GM12878 (cell line): Measurements from ENCODE around the gene APLP2. TPM values are rescaled to one million over a fixed set of nuclear protein-coding genes. Genes with fewer than 3 reads are reported as not detected.

Source experiments
- ATAC-seq: fragments of 200-7000 bp; cut with Tn5 transposase; 3 replicates; pipeline ENCODE4 v1.9.1; 2020; ENCODE audit warnings: mild to moderate bottlenecking, moderate library complexity
- BruUV-seq: library from RNA; stranded (reverse); fragments of 400-500 nt; replicated peaks from 2 replicates; lab custom pipeline; 2021; lab: Mats Ljungman, UMichigan
- CTCF ChIA-PET: fragments of 300-600 bp; sonication (Branson Sonifier 250); formaldehyde crosslinking; extraction: SDS; loops from one replicate; lab custom pipeline; 2021; ENCODE audit warnings: inconsistent platforms; lab: Yijun Ruan, JAX
- POLR2A ChIA-PET: fragments of 350-600 bp; formaldehyde crosslinking; extraction: SDS; loops from one replicate; lab custom pipeline; 2021; ENCODE audit warnings: inconsistent platforms; lab: Charles Lee
- RAD21 ChIA-PET: fragments of 300-600 bp; sonication (Branson Sonifier 250); formaldehyde crosslinking; loops from one replicate; lab custom pipeline; 2023; ENCODE audit warnings: antibody characterized with exemption; ENCODE audit not compliant: unreplicated experiment; lab: Charles Lee
- SMC1A ChIA-PET: fragments of 300-600 bp; sonication (Branson Sonifier 250); formaldehyde crosslinking; loops from one replicate; lab custom pipeline; 2023; ENCODE audit not compliant: unreplicated experiment, uncharacterized antibody; lab: Charles Lee
- DNase-seq: peaks from one replicate; pipeline ENCODE4 v3.0.0-alpha.2; 2011; ENCODE audit warnings: low read depth, low spot score
- FAIRE-seq: peaks from 3 replicates; lab custom pipeline; 2011; peaks lifted over from hg19 to GRCh38; lab: Jason Lieb, UNC
- H2AFZ ChIP-seq: 2 replicates; pipeline ENCODE4 v1.6.0; 2011; ENCODE audit warnings: low read depth, low read length, control low read depth; ENCODE audit not compliant: control insufficient read depth
- H3K27ac ChIP-seq: 2 replicates; pipeline ENCODE4 v1.5.1; 2011; ENCODE audit warnings: control low read depth; ENCODE audit not compliant: control insufficient read depth, insufficient read depth
- H3K27me3 ChIP-seq, 2 experiments: replicated peaks in 1 of 2; 2 replicates each; pipeline versions ENCODE4 v1.6.0 to v1.6.1; 2011; ENCODE audit warnings: low read length in 1 of 2; ENCODE audit not compliant: control insufficient read depth in 2 of 2, insufficient read depth in 2 of 2
- H3K36me3 ChIP-seq, 2 experiments: 2 replicates each; pipeline ENCODE4 v1.5.1; 2011; ENCODE audit warnings: low read length in 1 of 2; ENCODE audit not compliant: control insufficient read depth in 2 of 2, insufficient read depth in 2 of 2
- H3K4me1 ChIP-seq: 2 replicates; pipeline ENCODE4 v1.6.1; 2011; ENCODE audit warnings: mild to moderate bottlenecking, low read length, moderate library complexity, mixed read lengths; ENCODE audit not compliant: control insufficient read depth, insufficient read depth
- H3K4me2 ChIP-seq: 2 replicates; pipeline ENCODE4 v1.6.0; 2011; ENCODE audit warnings: control low read depth; ENCODE audit not compliant: control insufficient read depth, insufficient read depth
- H3K4me3 ChIP-seq: fragments of 200-600 bp; sonication (generic); 2 replicates; pipeline ENCODE4 v1.5.1; 2016
- H3K79me2 ChIP-seq: 2 replicates; pipeline ENCODE4 v1.6.0; 2011; ENCODE audit warnings: low read length; ENCODE audit not compliant: control insufficient read depth, insufficient read depth
- H3K9ac ChIP-seq: 2 replicates; pipeline ENCODE4 v1.8.0; 2011; ENCODE audit warnings: low read length, control low read depth, mixed read lengths; ENCODE audit not compliant: control insufficient read depth, insufficient read depth
- H3K9me3 ChIP-seq: replicated peaks from 3 replicates; pipeline ENCODE4 v1.5.1; 2011; ENCODE audit warnings: mild to moderate bottlenecking, low read length; ENCODE audit not compliant: control insufficient read depth, insufficient read depth
- H4K20me1 ChIP-seq: 2 replicates; pipeline ENCODE4 v1.6.0; 2011; ENCODE audit not compliant: control insufficient read depth, insufficient read depth
- HSF1 ChIP-seq: fragments of 150-350 bp; IDR thresholded peaks from 2 replicates; pipeline ENCODE4 v1.6.1; 2014; ENCODE audit warnings: mild to moderate bottlenecking, low read depth, low read length
- SPI1 ChIP-seq: IDR thresholded peaks from 2 replicates; pipeline ENCODE4 v1.6.1; 2011; ENCODE audit warnings: low read depth, mild to moderate bottlenecking, low read length, moderate library complexity, borderline replicate concordance; ENCODE audit not compliant: insufficient read depth
- STAT1 ChIP-seq: fragments of 450-650 bp; conservative IDR thresholded peaks from 2 replicates; pipeline ENCODE4 v1.6.1; 2014; ENCODE audit warnings: antibody characterized with exemption, mild to moderate bottlenecking
- WGBS: methylation state at CpG from one replicate; pipeline ENCODE4 v1.1.6; 2016; ENCODE audit warnings: low lambda C conversion rate; ENCODE audit not compliant: insufficient replicate concordance, insufficient coverage; ENCODE audit errors: missing lambda C conversion rate; 5-methylcytosine and 5-hydroxymethylcytosine counted together
- in situ Hi-C: fragments of 300-500 bp; cut with MboI; formaldehyde crosslinking; loops from 9 replicates; pipeline ENCODE4 v1.14.3; 2018; ENCODE audit warnings: mixed read lengths
- intact Hi-C: fragments of 100-400 bp; cut with micrococcal nuclease; formaldehyde crosslinking; loops from one replicate; pipeline ENCODE4 v1.14.2; 2022; ENCODE audit not compliant: unreplicated experiment
- polyA plus RNA-seq, 11 experiments: library from polyadenylated mRNA; depleted of rRNA in 4 of 11; unstranded in 6 of 11; stranded (reverse) in 5 of 11; fragments of >200 nt; fragmentation: Nextera tagmentation in 4 of 11; fragmentation: Illumina TruSeq in 1 of 11; extraction: Ambion mirVana in 4 of 11; extraction: Trizol in 1 of 11; gene quantifications; 1 replicate in 1 of 11; 2 replicates in 10 of 11; pipeline versions ENCODE4 v1.2.1 to v1.2.3, GENCODE V29; 2011 to 2016; ENCODE audit warnings: inconsistent platforms in 2 of 11, missing spikeins in 2 of 11, low read depth in 1 of 11
- total RNA-seq, 4 experiments: library from RNA; depleted of rRNA in 3 of 4; stranded (reverse); fragments of >200 nt in 3 of 4; fragmentation: Illumina TruSeq in 1 of 4; extraction: Trizol in 1 of 4; gene quantifications; 2 replicates each; pipeline versions ENCODE4 v1.2.1 to v1.2.3, GENCODE V29; 2013 to 2021
- TF ChIP-seq, protein P1 (sequence below): fragments of 450-650 bp; IDR thresholded peaks from 2 replicates; pipeline ENCODE4 v1.6.1; 2016; ENCODE audit warnings: mild to moderate bottlenecking

Gene APLP2
- total and polyA plus RNA-seq, 10 of the 15 experiments (the other 5 are each of a cell fraction or from before 2014, with no cell fraction given): 2.3 to 38.8 (median 21.3) TPM

GRCh38 chr11:130165601-130166456 is 96.1 kb downstream of the APLP2 start:
- Histone ChIP-seq H3K27ac (no peak overlapping the region), H3K4me3 (no peak overlapping the region), H2AFZ (no peak overlapping the region), H3K9ac (no peak overlapping the region), H3K9me3 (no peaks in the 10 kb centered on the region), H3K4me1 (no peaks in the 10 kb centered on the region), H3K79me2 (no peaks in the 10 kb centered on the region), H4K20me1 (no peaks in the 10 kb centered on the region), H3K36me3 (no peaks in the 10 kb centered on the region), H3K27me3 (peaks cover 7 to 8% of the 10 kb centered on the region in 2 experiments; a peak in 3 of 4 replicates), H3K4me2 (no peak overlapping the region)
- ChIA-PET RAD21 (interaction anchor here (1.0 to 1.5 kb wide), 6 partner anchors 8 to 47 kb away, joined by 3 to 6 read pairs (median 4); no protein-coding TSS in a partner anchor), POLR2A (interaction anchor here (0.8 to 2.1 kb wide), 5 partner anchors 11 to 20 kb away, joined by 3 to 6 read pairs (median 3); no protein-coding TSS in a partner anchor), SMC1A (interaction anchor here (0.9 to 4.6 kb wide), 8 partner anchors 8 to 243 kb away, joined by 3 to 21 read pairs (median 4); no protein-coding TSS in a partner anchor), CTCF (interaction anchor here (0.6 to 1.5 kb wide), 6 partner anchors 11 to 269 kb away, joined by 3 to 4 read pairs (median 3); no protein-coding TSS in a partner anchor)
- FAIRE-seq (no peak), ATAC-seq (peak; percentile 42), DNase-seq (no peak)
- no TSS peak for BruUV-seq
- in situ Hi-C loops (no loop called here), intact Hi-C loops (no loop called here)
- WGBS: 18% methylated on average over 9 of the region's 9 CpGs
- TF ChIP-seq HSF1 (no peak), SPI1 (peak; percentile 15; the same call in 1 of the 2 replicates), STAT1 (no peak)
- TF ChIP-seq, protein P1, sequence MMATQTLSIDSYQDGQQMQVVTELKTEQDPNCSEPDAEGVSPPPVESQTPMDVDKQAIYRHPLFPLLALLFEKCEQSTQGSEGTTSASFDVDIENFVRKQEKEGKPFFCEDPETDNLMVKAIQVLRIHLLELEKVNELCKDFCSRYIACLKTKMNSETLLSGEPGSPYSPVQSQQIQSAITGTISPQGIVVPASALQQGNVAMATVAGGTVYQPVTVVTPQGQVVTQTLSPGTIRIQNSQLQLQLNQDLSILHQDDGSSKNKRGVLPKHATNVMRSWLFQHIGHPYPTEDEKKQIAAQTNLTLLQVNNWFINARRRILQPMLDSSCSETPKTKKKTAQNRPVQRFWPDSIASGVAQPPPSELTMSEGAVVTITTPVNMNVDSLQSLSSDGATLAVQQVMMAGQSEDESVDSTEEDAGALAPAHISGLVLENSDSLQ: peak; percentile 39; the same call in 1 of the 2 replicates
- TF ChIP-seq, all 136 proteins: peak for 2
